VCaP (cell line): ENCODE measurements around the gene FGF14.
"Not testable (repeated sequence)": the region's sequence is repeated elsewhere in the genome, so short reads cannot be mapped to it uniquely, and the experiment has no call there.

Experiments
- H3K27ac ChIP-seq: fragments of 450-650 bp; 2 replicates; pipeline ENCODE4 v1.5.1; 2017
- CTCF ChIP-seq: fragments of 450-650 bp; conservative IDR thresholded peaks from 2 replicates; pipeline ENCODE4 v1.5.1; 2017; ENCODE audit warnings: mild to moderate bottlenecking, moderate library complexity

Gene FGF14

GRCh38 chr13:102028868-102029267, 373.0 kb downstream of the FGF14 start:
- TF ChIP-seq CTCF: no peak
- no peak overlapping the region for H3K27ac ChIP-seq

GRCh38 chr13:102028206-102028605, 373.6 kb downstream of the FGF14 start:
- TF ChIP-seq CTCF: no peak
- no peak overlapping the region for H3K27ac ChIP-seq

GRCh38 chr13:102021777-102022176, 380.1 kb downstream of the FGF14 start:
- no peak for TF ChIP-seq CTCF
- H3K27ac ChIP-seq: no peak overlapping the region

- TF ChIP-seq CTCF: no peak
- H3K27ac ChIP-seq: no peak overlapping the region
These were observed 381.1 kb downstream of the FGF14 start for GRCh38 chr13:102020611-102021216.

GRCh38 chr13:102018716-102019115, 383.1 kb downstream of the FGF14 start:
- no peak overlapping the region for H3K27ac ChIP-seq
- no peak for TF ChIP-seq CTCF

- no peak overlapping the region for H3K27ac ChIP-seq
- no peak for TF ChIP-seq CTCF
These were observed 384.6 kb downstream of the FGF14 start for GRCh38 chr13:102017248-102017647.

- no peak for TF ChIP-seq CTCF
- no peak overlapping the region for H3K27ac ChIP-seq
These were observed 389.3 kb downstream of the FGF14 start for GRCh38 chr13:102012299-102013293.

- not testable (repeated sequence) for H3K27ac ChIP-seq
These were observed 390.4 kb downstream of the FGF14 start for GRCh38 chr13:102011455-102011854.
